ENCODE measurements around the gene LATS2.

DNA sequence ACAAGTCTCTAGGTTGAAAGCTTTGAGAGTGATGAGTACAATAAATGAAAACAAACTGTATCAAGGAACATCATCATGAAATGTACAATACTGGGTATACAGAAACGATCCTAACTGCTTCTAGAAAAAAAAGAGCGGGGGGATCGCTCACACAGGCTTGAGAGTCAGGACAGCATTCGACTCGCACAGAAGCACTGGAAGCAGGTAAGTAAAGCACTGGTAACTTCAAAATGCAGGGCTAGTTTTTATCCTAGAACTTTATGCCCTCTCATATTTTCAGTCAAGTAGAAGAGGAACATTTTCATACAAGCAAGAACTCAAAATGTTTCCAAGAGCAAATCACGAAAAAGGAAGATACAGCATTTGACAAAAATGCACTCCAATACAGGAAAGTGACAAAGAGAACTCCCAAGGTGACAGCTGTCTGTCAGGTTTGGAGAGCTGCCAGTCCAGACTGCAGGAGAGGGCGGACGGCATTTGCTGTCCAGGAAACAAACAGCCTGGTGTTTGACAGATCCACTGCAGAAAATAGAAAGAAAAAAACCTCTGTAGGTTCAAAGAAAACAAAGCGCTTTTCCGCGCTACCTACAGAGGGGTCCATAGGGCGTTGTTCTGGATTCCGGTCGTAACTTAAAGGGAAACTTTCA lies 100.6 kb downstream of the LATS2 start:
- TF ChIP-seq, protein P1, sequence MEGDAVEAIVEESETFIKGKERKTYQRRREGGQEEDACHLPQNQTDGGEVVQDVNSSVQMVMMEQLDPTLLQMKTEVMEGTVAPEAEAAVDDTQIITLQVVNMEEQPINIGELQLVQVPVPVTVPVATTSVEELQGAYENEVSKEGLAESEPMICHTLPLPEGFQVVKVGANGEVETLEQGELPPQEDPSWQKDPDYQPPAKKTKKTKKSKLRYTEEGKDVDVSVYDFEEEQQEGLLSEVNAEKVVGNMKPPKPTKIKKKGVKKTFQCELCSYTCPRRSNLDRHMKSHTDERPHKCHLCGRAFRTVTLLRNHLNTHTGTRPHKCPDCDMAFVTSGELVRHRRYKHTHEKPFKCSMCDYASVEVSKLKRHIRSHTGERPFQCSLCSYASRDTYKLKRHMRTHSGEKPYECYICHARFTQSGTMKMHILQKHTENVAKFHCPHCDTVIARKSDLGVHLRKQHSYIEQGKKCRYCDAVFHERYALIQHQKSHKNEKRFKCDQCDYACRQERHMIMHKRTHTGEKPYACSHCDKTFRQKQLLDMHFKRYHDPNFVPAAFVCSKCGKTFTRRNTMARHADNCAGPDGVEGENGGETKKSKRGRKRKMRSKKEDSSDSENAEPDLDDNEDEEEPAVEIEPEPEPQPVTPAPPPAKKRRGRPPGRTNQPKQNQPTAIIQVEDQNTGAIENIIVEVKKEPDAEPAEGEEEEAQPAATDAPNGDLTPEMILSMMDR (IDR thresholded peaks at IDR 0.05; ENCODE audit: control extremely low read depth in 1 of 3, insufficient read depth in 1 of 3, low read depth in 1 of 3, low read length in 3 of 3) = no peak
- no peak for TF ChIP-seq CREB1 (IDR thresholded peaks at IDR 0.05)
- no peak for TF ChIP-seq SP1 (IDR thresholded peaks at IDR 0.05; ENCODE audit: low read depth, low read length)
- no peak for TF ChIP-seq JUND (IDR thresholded peaks at IDR 0.05; ENCODE audit: low read length)
- no peak for TF ChIP-seq CEBPB (IDR thresholded peaks at IDR 0.05; ENCODE audit: low read depth, low read length)
- TF ChIP-seq CHD1 (IDR thresholded peaks at IDR 0.05; ENCODE audit: low read depth, low read length) = no peak
- TF ChIP-seq GTF2F1 (IDR thresholded peaks at IDR 0.05; ENCODE audit: borderline replicate concordance, low read depth, low read length) = no peak
- no peak for TF ChIP-seq PHF8 (conservative IDR thresholded peaks at IDR 0.05; ENCODE audit: low read depth, low read length)
- TF ChIP-seq NRF1 (IDR thresholded peaks at IDR 0.05; ENCODE audit: low read depth, low read length) = no peak
- no peak for TF ChIP-seq POU5F1 (IDR thresholded peaks at IDR 0.05; ENCODE audit: low read depth, low read length)
- no peak for TF ChIP-seq EP300 (IDR thresholded peaks at IDR 0.05; ENCODE audit: borderline replicate concordance in 1 of 2, low read depth in 2 of 2, low read length in 2 of 2)
- TF ChIP-seq EZH2 (IDR thresholded peaks at IDR 0.05; ENCODE audit: low read depth, low read length, severe bottlenecking) = no peak
- no peak for TF ChIP-seq POLR2A (IDR thresholded peaks at IDR 0.05; ENCODE audit: control extremely low read depth in 1 of 2, low read depth in 2 of 2, low read length in 2 of 2)
- TF ChIP-seq, protein P2, sequence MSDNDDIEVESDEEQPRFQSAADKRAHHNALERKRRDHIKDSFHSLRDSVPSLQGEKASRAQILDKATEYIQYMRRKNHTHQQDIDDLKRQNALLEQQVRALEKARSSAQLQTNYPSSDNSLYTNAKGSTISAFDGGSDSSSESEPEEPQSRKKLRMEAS (IDR thresholded peaks at IDR 0.05) = no peak
